GM19467 (cell line): ENCODE measurements around the gene DOCK7.

Experiments
- ATAC-seq: cut with Tn5 transposase; IDR thresholded peaks from one replicate; pipeline ENCODE4 v1.9.1; 2021; ENCODE audit warnings: mild to moderate bottlenecking, moderate library complexity; ENCODE audit not compliant: unreplicated experiment

The DOCK7 gene

GRCh38 chr1:62452951-62453350, 235.2 kb downstream of the DOCK7 start:
- ATAC-seq: no peak

DNA sequence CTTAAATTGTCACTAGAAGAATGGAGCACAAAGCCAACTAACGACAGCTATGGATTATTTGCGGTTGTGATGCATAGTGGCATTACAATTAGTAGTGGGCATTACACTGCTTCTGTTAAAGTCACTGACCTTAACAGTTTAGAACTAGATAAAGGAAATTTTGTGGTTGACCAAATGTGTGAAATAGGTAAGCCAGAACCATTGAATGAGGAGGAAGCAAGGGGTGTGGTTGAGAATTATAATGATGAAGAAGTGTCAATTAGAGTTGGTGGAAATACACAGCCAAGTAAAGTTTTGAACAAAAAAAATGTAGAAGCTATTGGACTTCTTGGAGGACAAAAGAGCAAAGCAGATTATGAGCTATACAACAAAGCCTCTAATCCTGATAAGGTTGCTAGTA, 237.9 kb downstream of the DOCK7 start:
- ATAC-seq: no peak

DNA sequence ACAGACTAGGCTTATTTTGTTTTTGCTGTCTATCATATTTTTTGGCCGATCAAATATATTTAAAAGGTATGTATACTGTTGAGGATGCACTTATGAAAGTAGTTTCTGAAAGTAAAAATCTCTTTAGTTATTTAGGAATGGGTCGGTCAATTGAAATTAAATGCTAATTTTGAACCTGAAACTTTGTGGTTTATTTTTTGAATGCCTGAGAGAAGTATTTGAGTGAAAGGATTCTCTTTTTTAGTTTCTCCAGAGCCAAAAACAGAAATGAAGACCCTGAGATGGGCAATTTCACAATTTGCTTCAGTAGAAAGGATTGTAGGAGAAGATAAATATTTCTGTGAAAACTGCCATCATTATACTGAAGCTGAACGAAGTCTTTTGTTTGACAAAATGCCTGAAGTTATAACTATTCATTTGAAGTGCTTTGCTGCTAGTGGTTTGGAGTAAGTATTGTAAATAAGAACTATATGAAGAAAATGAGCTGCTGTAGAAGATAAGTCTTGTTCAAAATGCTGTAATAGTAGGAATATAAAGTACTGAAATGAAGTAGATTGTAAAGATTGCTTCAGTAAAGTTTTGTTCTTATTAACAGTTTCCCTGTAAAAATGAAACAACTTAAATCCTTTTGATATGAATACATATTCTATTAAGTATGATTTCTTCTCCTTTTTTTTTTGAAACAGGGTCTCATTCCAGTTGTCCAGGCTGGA, 239.8 kb downstream of the DOCK7 start:
- no peak for ATAC-seq

DNA sequence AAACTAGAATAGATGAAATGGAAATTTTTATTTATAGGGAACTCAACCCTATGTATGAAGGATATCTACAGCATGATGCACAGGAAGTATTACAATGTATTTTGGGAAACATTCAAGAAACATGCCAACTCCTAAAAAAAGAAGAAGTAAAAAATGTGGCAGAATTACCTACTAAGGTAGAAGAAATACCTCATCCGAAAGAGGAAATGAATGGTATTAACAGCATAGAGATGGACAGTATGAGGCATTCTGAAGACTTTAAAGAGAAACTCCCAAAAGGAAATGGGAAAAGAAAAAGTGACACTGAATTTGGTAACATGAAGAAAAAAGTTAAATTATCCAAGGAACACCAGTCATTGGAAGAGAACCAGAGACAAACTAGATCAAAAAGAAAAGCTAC, 243.5 kb downstream of the DOCK7 start:
- ATAC-seq: no peak

DNA sequence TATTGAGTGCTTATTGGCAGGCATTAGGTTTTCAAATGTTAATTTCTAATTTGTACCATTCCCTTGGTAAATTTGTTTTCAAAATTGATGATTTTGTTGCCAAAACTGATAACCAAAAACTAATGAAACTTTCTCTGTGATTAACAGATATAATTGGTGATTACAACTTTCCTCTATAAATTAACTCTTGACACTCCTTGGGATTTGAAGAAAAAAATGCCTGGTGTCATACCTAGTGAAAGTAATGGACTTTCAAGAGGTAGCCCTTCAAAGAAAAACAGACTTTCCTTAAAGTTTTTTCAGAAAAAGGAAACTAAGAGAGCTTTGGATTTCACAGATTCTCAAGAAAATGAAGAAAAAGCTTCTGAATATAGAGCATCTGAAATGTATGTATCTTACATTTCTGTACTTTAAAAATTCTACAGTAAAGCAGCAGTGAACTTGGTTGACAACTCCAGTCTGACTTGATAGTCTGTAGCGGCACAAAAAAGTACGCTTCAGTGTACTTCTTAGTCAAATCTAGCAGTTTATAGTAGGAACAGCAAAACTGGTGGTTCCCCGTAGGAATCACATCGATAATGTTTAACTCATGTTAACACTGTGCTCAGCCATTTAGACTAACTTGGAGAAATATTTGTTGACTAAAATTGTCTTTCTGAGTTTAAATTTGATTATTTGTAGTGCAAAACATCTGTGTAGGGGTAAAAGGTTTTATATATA, 248.4 kb downstream of the DOCK7 start:
- peak; percentile 25 for ATAC-seq

- ATAC-seq: no peak
These were observed 250.0 kb downstream of the DOCK7 start for GRCh38 chr1:62438163-62438562.

DNA sequence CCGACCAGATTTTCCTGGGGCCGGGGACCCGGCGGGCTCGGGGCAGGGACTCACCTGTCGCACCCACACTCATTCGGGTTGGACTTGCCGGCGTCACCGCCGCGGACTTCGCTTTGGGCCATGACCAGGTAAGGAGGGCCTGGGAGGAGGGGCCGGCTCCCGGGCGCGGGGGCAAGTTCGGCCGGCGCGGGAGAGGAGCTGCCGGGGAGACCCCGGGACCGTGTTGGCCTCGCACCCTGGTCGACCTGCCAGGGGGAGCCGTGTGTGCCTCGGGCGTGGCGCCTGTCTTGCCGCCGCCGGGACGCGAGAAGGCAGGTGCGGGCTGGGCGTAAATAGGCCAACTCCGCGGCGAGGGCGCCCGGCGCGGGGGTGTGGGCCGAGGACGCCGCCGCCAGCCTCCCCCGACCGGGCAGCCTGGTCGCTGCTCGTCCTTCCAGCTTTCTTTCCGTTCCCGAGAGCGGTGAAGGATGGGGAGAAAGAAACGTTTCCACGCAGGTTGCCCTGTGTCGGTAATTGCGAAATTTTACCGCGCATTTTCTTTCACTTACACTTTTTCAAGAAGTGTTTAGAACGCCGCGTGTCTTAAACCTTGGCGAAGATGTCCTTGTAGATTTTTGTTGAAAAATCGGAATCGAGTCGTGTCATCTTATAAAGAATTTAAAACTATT, 250.8 kb downstream of the DOCK7 start:
- no peak for ATAC-seq

DNA sequence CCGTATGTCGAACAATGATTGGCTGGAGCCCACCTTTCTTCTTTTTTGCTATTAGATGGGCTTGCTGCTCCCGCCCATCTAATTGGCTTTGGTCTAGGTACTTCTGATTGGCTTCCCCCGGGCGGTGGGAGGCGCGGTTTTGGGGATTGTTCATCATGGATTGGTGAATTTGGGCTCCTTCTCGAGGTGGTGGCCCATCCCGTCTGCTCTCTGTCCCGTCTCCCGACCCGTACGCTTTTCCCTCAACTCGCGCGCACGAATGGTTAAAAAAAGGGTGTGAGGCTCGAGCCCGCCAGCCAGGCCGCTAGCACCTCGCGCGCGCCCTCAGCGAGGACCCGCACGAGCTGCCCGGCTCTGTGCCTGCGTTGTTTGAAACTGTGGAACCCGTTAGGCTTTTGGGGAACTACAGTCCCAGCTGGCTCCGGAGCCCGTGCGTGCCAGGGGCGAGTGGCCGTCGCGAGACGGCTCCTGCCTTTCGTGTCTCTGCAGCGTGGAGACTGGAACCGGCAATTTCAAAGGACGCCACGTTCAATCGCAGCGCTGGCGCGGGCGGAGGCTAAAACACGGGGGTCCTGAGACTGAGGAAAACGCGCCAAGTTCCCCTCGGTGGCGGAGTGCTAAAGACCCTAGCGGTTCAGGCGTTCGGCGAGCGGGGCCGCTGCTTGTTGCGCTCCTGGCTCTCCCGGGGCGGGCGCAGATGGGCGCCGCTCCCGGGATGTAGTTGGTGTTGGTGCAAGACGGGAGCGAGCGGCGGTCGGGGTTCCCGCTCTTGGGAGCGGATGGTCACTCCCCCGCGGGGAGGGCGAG, 251.5 kb downstream of the DOCK7 start, which contains the start of gene USP1:
Gene USP1 (plus strand): TSS at position 584 of the 807 bp plus-strand sequence. CDS start 2,819 bp downstream, outside the sequence.
- peak; percentile 73 for ATAC-seq

GRCh38 chr1:62436039-62436465, 252.1 kb downstream of the DOCK7 start:
- no peak for ATAC-seq

DNA sequence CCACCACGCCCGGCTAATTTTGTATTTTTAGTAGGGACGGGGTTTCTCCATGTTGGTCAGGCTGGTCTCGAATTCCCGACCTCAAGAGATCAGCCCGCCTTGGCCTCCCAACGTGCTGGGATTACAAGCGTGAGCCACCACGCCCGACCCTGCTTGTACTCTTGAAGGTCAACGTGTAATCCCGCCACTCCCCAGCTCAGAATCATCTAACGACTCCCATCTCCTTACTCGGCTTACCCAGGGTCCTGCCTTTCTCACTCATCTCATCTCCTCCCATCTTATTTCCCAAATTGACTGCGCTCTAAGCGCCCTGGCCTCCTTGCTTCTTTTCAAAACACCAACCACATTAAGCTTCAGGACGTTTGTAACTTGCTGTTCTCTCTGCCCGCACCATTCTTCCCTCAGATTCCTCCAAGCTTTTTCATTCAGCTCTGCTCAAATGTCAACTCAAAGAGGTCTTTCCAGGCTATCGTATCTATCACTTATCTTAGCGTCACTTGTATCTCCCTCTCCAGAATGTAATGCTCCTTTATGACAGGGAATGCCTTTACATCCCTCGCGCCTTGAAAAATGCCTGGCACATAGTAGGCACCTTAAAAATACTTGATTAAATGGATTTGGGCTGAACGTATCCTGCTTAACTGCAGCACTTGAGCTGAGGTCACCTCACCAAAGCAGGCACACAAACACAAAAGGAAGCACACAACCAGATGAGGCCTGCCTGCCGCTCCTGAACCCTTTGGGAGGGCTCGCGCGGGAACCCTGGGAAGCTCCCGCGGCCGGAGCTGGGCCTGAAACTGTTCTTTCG, 252.8 kb downstream of the DOCK7 start:
- ATAC-seq: peak; percentile 1

DNA sequence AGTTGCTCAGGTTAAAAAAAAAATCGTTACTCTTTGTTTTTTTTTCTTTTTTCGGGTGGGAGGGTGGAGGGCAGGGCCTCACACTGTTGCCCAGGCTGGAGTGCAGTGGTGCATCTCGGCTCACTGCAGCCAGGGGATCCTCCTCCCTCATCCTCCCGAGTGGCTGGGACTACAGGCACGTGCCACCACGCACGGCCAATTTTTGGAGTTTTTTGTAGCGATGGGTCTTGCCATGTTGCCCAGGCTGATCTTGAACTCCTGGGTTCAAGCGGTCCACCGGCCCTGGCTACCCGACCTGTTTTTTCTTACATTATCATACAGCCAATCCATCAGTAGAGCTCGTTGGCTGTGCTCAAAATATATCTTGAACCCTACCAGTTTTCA, 253.6 kb downstream of the DOCK7 start:
- no peak for ATAC-seq

GRCh38 chr1:62433861-62434617, 254.1 kb downstream of the DOCK7 start:
- ATAC-seq: no peak

GRCh38 chr1:62429581-62429980, 258.6 kb downstream of the DOCK7 start:
- no peak for ATAC-seq

DNA sequence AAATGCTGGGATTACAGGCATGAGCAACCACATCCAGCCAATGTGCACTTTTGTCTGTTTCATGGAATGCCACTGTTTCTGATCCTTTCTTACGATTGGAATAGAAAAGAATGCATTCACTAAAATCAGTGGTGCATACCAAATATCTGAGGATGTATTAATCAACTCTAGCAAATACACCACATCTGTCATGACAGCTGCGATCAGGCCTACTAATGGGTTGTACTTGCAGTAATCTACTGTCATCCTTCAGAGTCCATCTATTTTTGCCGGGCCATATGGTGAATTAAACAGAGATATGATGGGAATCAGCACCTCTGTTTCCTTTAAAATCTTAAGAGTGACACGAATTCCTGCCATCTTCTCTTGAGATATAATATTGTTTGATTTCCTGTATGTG, 259.8 kb downstream of the DOCK7 start:
- no peak for ATAC-seq

DNA sequence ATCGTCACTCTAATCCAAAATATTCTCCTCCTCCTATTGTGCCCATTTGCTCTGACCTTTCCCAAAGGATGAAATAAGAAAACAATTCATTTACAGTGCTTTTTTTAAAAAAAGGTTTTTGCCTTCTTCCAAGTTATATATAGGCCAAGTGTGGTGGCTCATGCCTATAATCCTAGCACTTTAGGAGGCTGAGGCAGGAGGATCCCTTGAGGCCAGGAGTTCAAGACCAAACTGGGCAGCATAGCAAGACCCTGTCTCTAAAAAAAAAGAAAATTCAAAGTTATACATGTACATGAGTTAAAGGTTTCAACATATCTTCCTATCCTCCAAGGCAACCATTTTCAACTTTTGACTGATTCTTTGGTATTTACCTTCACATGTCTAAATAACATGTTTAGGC, 261.4 kb downstream of the DOCK7 start:
- ATAC-seq: no peak

DNA sequence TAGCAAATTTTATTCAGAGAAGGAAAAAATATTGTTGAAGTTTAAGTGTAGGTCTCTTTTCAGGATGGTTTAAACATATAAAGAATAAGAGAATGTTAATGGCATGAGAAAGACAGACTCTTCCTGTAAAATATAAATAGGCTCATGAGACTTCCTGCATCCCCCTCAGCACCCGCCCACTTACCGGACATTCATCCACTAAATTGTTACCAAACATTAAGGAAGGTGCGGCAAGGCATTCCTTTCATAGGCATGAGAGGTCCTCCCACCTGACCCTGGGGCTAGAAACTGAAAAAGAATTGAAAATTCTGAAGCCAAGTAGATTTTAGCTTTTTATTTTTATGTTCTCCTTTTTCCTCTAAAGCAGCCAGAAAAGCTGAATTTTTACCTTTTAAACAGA, 261.9 kb downstream of the DOCK7 start:
- ATAC-seq: no peak

DNA sequence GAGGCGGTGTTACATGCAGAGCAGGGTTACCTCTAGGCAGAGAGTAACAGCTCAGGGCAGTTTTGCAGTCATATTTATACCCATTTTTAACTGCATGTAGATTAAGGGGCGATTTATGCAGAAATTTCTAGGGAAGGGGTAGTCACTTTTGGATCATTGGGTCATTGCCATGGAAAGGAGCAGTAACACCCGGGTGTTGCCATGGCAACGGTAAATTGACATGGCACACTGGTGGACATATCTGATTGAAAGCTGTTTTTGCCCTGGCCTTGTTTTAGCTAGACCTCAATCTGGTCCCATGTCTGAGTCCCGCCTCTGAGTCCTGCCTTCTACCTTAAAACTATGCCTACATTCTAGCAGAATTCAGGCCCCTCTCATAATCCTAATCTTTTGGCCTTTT, 263.1 kb downstream of the DOCK7 start:
- ATAC-seq: no peak

DNA sequence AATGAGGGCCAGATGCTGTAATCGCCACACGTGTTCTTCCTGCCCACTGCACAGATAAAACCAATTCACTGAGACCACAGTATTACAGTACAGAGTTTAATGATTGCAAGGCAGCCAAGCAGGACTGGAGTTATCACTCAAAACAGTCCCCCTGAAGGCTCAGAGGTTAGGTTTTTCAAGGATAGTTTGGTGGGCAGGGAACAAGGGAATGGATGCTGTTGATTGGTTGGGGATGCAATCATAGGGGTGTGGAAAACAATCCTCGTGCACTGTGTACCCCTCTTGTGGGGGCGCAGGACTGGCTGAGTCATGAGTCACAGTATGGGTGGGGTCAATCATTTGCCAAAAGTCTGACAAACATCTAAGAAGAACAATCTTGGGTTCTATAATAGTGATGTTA, 263.8 kb downstream of the DOCK7 start:
- ATAC-seq: no peak

DNA sequence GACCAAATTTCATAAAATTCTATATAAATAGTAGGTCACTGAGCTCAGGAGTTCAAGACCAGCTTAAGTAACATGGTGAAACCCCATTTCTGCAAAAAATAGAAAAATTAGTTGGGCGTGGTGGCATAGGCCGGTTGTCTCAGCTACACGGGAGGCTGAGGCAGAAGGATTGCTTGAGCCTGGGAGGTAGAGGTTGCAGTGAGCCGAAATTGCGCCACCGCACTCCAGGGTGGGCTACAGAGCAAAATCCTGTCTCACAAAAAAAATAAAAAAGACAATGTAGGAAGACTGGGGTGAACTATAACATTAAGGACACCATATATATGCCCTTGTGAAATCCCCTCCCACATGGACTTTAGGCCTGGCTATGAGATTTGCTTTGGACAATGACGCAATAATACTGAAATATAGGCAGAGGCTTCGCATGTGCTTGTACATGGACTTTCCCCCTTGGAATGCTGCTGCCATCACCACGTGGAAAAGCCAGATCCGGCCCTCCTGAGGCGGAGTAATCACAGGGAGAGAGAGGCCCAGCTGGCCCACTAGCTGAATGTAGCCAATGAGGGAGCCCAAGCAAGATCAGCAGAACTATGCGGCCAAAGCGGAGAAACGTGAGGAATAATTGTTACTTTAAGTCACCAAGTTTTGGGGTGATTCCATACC, 264.5 kb downstream of the DOCK7 start:
- ATAC-seq: no peak
